IPS-18a (cell line): ENCODE data around the gene HOXD9.

ENCODE experiments used
- H3K27ac ChIP-seq: one replicate; pipeline ENCODE4 v1.5.1; 2013; ENCODE audit warnings: low read length
- H3K27me3 ChIP-seq: one replicate; pipeline ENCODE4 v1.6.1; 2013; ENCODE audit warnings: mild to moderate bottlenecking, low read length; ENCODE audit not compliant: control insufficient read depth, insufficient read depth
- H3K36me3 ChIP-seq: one replicate; pipeline ENCODE4 v1.6.1; 2013; ENCODE audit warnings: low read depth, low read length; ENCODE audit not compliant: control insufficient read depth
- H3K4me1 ChIP-seq: one replicate; pipeline ENCODE4 v1.6.1; 2013; ENCODE audit warnings: low read depth, low read length; ENCODE audit not compliant: control insufficient read depth
- H3K4me3 ChIP-seq: one replicate; pipeline ENCODE4 v1.5.1; 2013; ENCODE audit warnings: low read length
- H3K9ac ChIP-seq: one replicate; pipeline ENCODE4 v1.6.1; 2013; ENCODE audit warnings: mild to moderate bottlenecking, low read length, moderate library complexity
- H3K9me3 ChIP-seq: one replicate; pipeline ENCODE4 v1.6.1; 2013; ENCODE audit warnings: low read depth, low read length; ENCODE audit not compliant: control insufficient read depth

Gene HOXD9

DNA sequence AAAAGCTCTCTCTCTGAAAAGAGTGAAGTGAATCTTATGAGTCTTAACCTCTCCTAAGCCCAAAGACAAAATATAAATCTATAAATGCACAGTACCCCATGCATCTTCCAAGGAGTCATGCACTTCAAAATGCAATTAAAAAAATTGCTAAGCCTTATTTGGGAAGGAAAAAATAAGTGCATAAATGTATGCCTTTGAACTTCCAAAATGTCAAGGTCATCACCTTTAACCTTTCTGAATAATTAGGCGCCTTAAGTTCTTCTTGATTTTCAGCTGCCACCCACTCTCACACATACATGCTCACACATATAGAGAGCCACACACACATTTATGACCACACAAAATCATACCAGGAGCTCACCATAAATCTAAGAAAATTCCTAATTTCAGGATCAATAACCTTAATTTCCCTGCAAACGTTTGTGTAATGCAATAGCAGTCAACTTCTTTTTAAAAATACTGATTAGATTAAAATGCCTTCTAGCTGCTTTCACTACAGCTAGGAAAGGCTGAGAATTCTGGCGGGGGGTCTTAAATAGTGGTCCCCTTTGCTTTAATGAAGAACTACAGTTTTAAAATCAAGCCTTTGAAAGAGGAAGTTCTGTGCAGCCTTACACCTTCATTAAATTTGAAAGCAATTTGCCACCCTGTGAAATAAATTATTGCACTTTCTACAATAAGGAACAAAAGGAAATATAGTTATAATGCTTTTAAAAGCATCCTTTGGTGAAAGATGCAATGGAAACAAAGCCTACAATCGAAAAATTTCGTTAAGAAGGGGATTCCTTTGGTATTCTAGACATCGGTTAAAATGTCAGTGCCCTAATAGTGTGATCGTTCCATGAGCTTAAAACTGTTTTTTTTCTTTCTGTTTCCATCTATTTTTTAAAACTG is 11.9 kb upstream of the HOXD9 start:
- H3K27me3 ChIP-seq: peaks cover 99% of the 10 kb centered on the region

GRCh38 chr2:176111309-176111663 is 11.2 kb upstream of the HOXD9 start:
- H3K36me3 ChIP-seq: no peaks in the 10 kb centered on the region
- H3K9me3 ChIP-seq: no peaks in the 10 kb centered on the region
- no peak overlapping the region for H3K4me3 ChIP-seq
- no peak overlapping the region for H3K27ac ChIP-seq
- no peak overlapping the region for H3K9ac ChIP-seq
- peaks cover 99% of the 10 kb centered on the region for H3K27me3 ChIP-seq
- H3K4me1 ChIP-seq: no peaks in the 10 kb centered on the region

More for the DNA sequence above, 11.9 kb upstream of the HOXD9 start:
- H3K4me3 ChIP-seq: no peak overlapping the region
- no peaks in the 10 kb centered on the region for H3K9me3 ChIP-seq
- H3K27ac ChIP-seq: no peak overlapping the region
- H3K36me3 ChIP-seq: no peaks in the 10 kb centered on the region
- H3K4me1 ChIP-seq: no peaks in the 10 kb centered on the region
- no peak overlapping the region for H3K9ac ChIP-seq

- Histone ChIP-seq H3K36me3 (no peaks in the 10 kb centered on the region), H3K27ac (no peak overlapping the region), H3K9me3 (peaks cover 3% of the 10 kb centered on the region), H3K4me3 (no peak overlapping the region), H3K4me1 (no peaks in the 10 kb centered on the region), H3K27me3 (peaks cover 99% of the 10 kb centered on the region), H3K9ac (no peak overlapping the region)
Measured at GRCh38 chr2:176111846-176112374, 10.6 kb upstream of the HOXD9 start.

GRCh38 chr2:176112375-176113302 is 9.9 kb upstream of the HOXD9 start:
- Histone ChIP-seq H3K27ac (no peak overlapping the region), H3K9ac (no peak overlapping the region), H3K27me3 (peaks cover 100% of the 10 kb centered on the region), H3K9me3 (peaks cover 5% of the 10 kb centered on the region), H3K4me1 (no peaks in the 10 kb centered on the region), H3K4me3 (no peak overlapping the region), H3K36me3 (no peaks in the 10 kb centered on the region)

- peaks cover 5% of the 10 kb centered on the region for H3K9me3 ChIP-seq
- H3K4me1 ChIP-seq: no peaks in the 10 kb centered on the region
- no peak overlapping the region for H3K27ac ChIP-seq
- H3K4me3 ChIP-seq: no peak overlapping the region
- no peak overlapping the region for H3K9ac ChIP-seq
- no peaks in the 10 kb centered on the region for H3K36me3 ChIP-seq
- peaks cover 100% of the 10 kb centered on the region for H3K27me3 ChIP-seq
Measured at GRCh38 chr2:176114120-176114929, 8.2 kb upstream of the HOXD9 start.

DNA sequence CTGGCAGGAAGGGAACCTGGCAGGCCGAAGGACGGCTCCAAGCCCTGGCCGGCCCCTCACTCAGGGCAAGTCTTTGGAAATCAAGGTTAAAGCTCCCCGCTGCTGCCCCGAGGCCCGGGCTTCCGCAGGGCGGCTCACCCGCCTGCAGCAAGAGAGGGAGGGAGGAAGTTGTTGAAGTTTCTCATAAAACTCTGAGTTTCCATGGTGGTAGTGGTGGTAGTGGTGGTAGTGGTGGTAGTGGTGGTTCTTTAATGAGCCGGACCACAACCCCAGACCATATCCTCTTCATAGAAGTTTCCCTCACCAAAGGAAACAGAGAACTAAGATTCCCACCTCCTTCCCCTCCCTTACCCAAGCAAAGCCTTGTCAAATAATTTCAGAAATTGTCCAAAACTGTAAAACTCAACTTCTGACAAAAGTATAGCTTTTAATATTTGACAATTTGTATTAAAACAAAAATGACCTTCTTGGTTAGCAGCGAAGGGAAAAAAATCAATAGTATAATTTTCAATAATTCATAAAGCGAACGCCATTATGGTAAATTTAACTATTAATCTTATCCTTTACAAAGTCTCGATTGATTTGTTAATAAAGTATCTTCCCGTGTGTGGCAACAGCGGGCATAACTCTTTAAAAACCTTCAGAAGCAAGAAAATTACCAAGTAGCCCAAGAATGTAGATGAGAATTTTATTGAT is 7.4 kb upstream of the HOXD9 start:
- H3K9me3 ChIP-seq: peaks cover 5% of the 10 kb centered on the region
- peaks cover 100% of the 10 kb centered on the region for H3K27me3 ChIP-seq

GRCh38 chr2:176115883-176116813 is 6.4 kb upstream of the HOXD9 start, which contains the start of gene HOXD10:
HOXD10 (plus strand) TSS chr2:176116778; CDS start chr2:176116834, 56 bp downstream.
- Histone ChIP-seq H3K9ac (no peak within 1 kb of the TSS), H3K4me3 (no peak within 1 kb of the TSS), H3K9me3 (peaks cover 13% of the 10 kb centered on the region), H3K27me3 (peaks cover 100% of the 10 kb centered on the region), H3K27ac (no peak within 1 kb of the TSS), H3K4me1 (peaks cover 2% of the 10 kb centered on the region), H3K36me3 (no peaks in the 10 kb centered on the region)

More for the DNA sequence above, 7.4 kb upstream of the HOXD9 start:
- Histone ChIP-seq H3K9ac (no peak overlapping the region), H3K36me3 (no peaks in the 10 kb centered on the region), H3K4me3 (no peak overlapping the region), H3K4me1 (no peaks in the 10 kb centered on the region), H3K27ac (no peak overlapping the region)

GRCh38 chr2:176117162-176117822 is 5.2 kb upstream of the HOXD9 start:
- H3K27me3 ChIP-seq: peaks cover 100% of the 10 kb centered on the region

DNA sequence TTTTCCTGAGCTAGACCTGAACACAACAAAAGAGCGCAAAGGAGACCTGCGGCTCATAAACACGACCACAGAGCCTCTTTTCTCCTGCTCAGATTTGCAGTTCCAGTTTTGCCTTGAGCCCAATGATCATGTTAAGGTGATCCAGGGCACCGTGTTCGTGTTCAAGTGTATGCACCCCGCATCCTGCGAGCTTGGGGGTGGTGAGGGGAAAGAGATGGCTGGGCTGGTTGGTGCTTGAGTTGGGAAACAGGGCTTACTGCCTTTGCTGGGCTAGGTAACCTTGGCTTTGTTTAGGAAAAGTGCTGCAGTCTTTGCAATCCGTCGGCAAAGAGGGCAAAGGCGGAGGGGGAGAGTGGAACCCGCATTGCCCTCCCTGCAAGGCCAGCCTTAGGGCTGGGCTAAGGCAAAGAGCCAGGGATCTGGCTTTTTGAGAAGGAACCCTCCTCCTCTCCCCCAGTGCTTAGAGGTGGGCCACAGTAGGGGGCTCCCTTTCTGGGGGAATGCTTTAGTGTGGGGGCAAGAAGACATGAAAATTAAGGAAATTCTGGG is 4.6 kb upstream of the HOXD9 start:
- no peak overlapping the region for H3K4me3 ChIP-seq
- peaks cover 100% of the 10 kb centered on the region for H3K27me3 ChIP-seq
- H3K36me3 ChIP-seq: no peaks in the 10 kb centered on the region
- peaks cover 5% of the 10 kb centered on the region for H3K4me1 ChIP-seq
- no peak overlapping the region for H3K9ac ChIP-seq
- no peak overlapping the region for H3K27ac ChIP-seq
- H3K9me3 ChIP-seq: peaks cover 13% of the 10 kb centered on the region

More at GRCh38 chr2:176117162-176117822, 5.2 kb upstream of the HOXD9 start:
- Histone ChIP-seq H3K27ac (no peak overlapping the region), H3K4me3 (no peak overlapping the region), H3K36me3 (no peaks in the 10 kb centered on the region), H3K4me1 (peaks cover 5% of the 10 kb centered on the region), H3K9me3 (peaks cover 13% of the 10 kb centered on the region), H3K9ac (no peak overlapping the region)
